ENCODE results near the gene RNF157. TPM values are rescaled to one million over a fixed set of nuclear protein-coding genes. Genes with fewer than 3 reads are reported as not detected.

The RNF157 gene
- total and polyA plus RNA-seq, 2 of the 13 experiments (the other 11 are each of a cell fraction or from before 2014, with no cell fraction given): 0.44 to 1.5 TPM

GRCh38 chr17:76138234-76138895 is 101.9 kb downstream of the RNF157 start (continued):
- no peak for TF ChIP-seq KIAA2018 (CRISPR knock-in tag; IDR thresholded peaks at IDR 0.05; ENCODE audit: borderline replicate concordance)
- TF ChIP-seq AKNA (CRISPR knock-in tag; IDR thresholded peaks at IDR 0.05; ENCODE audit: borderline replicate concordance): no peak
- peak; percentile 82 for TF ChIP-seq RARA (CRISPR knock-in tag; IDR thresholded peaks at IDR 0.05)
- no peak for TF ChIP-seq GABPA (IDR thresholded peaks at IDR 0.05; ENCODE audit: low read depth, low read length)
- peak; percentile 25; the same call in 1 of the 2 replicates for TF ChIP-seq GABPA (CRISPR knock-in tag; IDR thresholded peaks at IDR 0.05; ENCODE audit: low read depth)
- TF ChIP-seq DR1 (CRISPR knock-in tag; IDR thresholded peaks at IDR 0.05): 0 out of 2 replicates have a peak, but pooled peaks have one; percentile 17
- no peak for TF ChIP-seq ARHGAP35 (CRISPR knock-in tag; IDR thresholded peaks at IDR 0.05; ENCODE audit: borderline replicate concordance)
- TF ChIP-seq ZNF607 (CRISPR knock-in tag; IDR thresholded peaks at IDR 0.05; ENCODE audit: borderline replicate concordance): no peak; the same call in 1 of the 2 replicates
- no peak for TF ChIP-seq SCMH1 (CRISPR knock-in tag; IDR thresholded peaks at IDR 0.05; ENCODE audit: borderline replicate concordance)
- TF ChIP-seq ZNF580 (CRISPR knock-in tag; IDR thresholded peaks at IDR 0.05; ENCODE audit: borderline replicate concordance, low read depth): peak; percentile 95; the same call in 1 of the 2 replicates
- TF ChIP-seq ZNF503 (CRISPR knock-in tag; IDR thresholded peaks at IDR 0.05): no peak; the same call in 1 of the 2 replicates
- no peak for TF ChIP-seq SP140L (CRISPR knock-in tag; IDR thresholded peaks at IDR 0.05; ENCODE audit: borderline replicate concordance)
- peak; percentile 95 for TF ChIP-seq ZNF746 (CRISPR knock-in tag; IDR thresholded peaks at IDR 0.05)
